ENCODE results near the gene CFAP46. TPM values are rescaled to one million over a fixed set of nuclear protein-coding genes. Genes with fewer than 3 reads are reported as not detected.

CFAP46 gene
- total RNA-seq, 1 experiment from 2014 or later = not detected

- H3K36me3 Mint-ChIP-seq (ENCODE audit: insufficient read depth, unreplicated experiment) = no peaks in the 10 kb centered on the region
- CTCF ChIA-PET = no interaction called here
- intact Hi-C loops (cut with micrococcal nuclease; ENCODE audit: unreplicated experiment) = no loop called here
- no peak overlapping the region for H3K4me3 Mint-ChIP-seq (ENCODE audit: low read depth, unreplicated experiment)
- no peak overlapping the region for H3K27ac Mint-ChIP-seq (ENCODE audit: unreplicated experiment)
- no peak for DNase-seq
- BruUV-seq (replicated peaks) = no TSS peak
- no peaks in the 10 kb centered on the region for H3K4me1 Mint-ChIP-seq (ENCODE audit: low read depth, unreplicated experiment)
- H3K27me3 Mint-ChIP-seq (ENCODE audit: unreplicated experiment) = peaks cover 47% of the 10 kb centered on the region
- H3K9me3 Mint-ChIP-seq (ENCODE audit: low read depth, unreplicated experiment) = no peaks in the 10 kb centered on the region
- no peak for TF ChIP-seq CTCF (IDR thresholded peaks at IDR 0.05; ENCODE audit: unreplicated experiment)
These were observed 13.1 kb upstream of the CFAP46 start for GRCh38 chr10:132955479-132955878.

- intact Hi-C loops (cut with micrococcal nuclease; ENCODE audit: unreplicated experiment) = no loop called here
- H3K4me3 Mint-ChIP-seq (ENCODE audit: low read depth, unreplicated experiment) = no peak overlapping the region
- CTCF ChIA-PET = no interaction called here
- DNase-seq = no peak
- H3K36me3 Mint-ChIP-seq (ENCODE audit: insufficient read depth, unreplicated experiment) = no peaks in the 10 kb centered on the region
- no TSS peak for BruUV-seq (replicated peaks)
- H3K9me3 Mint-ChIP-seq (ENCODE audit: low read depth, unreplicated experiment) = no peaks in the 10 kb centered on the region
- no peaks in the 10 kb centered on the region for H3K4me1 Mint-ChIP-seq (ENCODE audit: low read depth, unreplicated experiment)
- H3K27me3 Mint-ChIP-seq (ENCODE audit: unreplicated experiment) = peaks cover 66% of the 10 kb centered on the region
- no peak for TF ChIP-seq CTCF (IDR thresholded peaks at IDR 0.05; ENCODE audit: unreplicated experiment)
- no peak overlapping the region for H3K27ac Mint-ChIP-seq (ENCODE audit: unreplicated experiment)
These were observed 11.1 kb upstream of the CFAP46 start for GRCh38 chr10:132953428-132953827.

GRCh38 chr10:132951926-132952325 is 9.6 kb upstream of the CFAP46 start:
- H3K27ac Mint-ChIP-seq (ENCODE audit: unreplicated experiment) = no peak overlapping the region
- H3K27me3 Mint-ChIP-seq (ENCODE audit: unreplicated experiment) = peaks cover 78% of the 10 kb centered on the region
- H3K36me3 Mint-ChIP-seq (ENCODE audit: insufficient read depth, unreplicated experiment) = no peaks in the 10 kb centered on the region
- H3K9me3 Mint-ChIP-seq (ENCODE audit: low read depth, unreplicated experiment) = peaks cover 3% of the 10 kb centered on the region
- no TSS peak for BruUV-seq (replicated peaks)
- DNase-seq = no peak
- CTCF ChIA-PET = no interaction called here
- no peak overlapping the region for H3K4me3 Mint-ChIP-seq (ENCODE audit: low read depth, unreplicated experiment)
- TF ChIP-seq CTCF (IDR thresholded peaks at IDR 0.05; ENCODE audit: unreplicated experiment) = no peak
- no peaks in the 10 kb centered on the region for H3K4me1 Mint-ChIP-seq (ENCODE audit: low read depth, unreplicated experiment)
- intact Hi-C loops (cut with micrococcal nuclease; ENCODE audit: unreplicated experiment) = no loop called here

- CTCF ChIA-PET = no interaction called here
- Mint-ChIP-seq H3K4me3 (ENCODE audit: low read depth, unreplicated experiment) (no peak overlapping the region), H3K4me1 (ENCODE audit: low read depth, unreplicated experiment) (no peaks in the 10 kb centered on the region), H3K9me3 (ENCODE audit: low read depth, unreplicated experiment) (peaks cover 3% of the 10 kb centered on the region), H3K36me3 (ENCODE audit: insufficient read depth, unreplicated experiment) (no peaks in the 10 kb centered on the region), H3K27me3 (ENCODE audit: unreplicated experiment) (peaks cover 87% of the 10 kb centered on the region), H3K27ac (ENCODE audit: unreplicated experiment) (no peak overlapping the region)
- intact Hi-C loops (cut with micrococcal nuclease; ENCODE audit: unreplicated experiment) = no loop called here
- BruUV-seq (replicated peaks) = no TSS peak
- TF ChIP-seq CTCF (IDR thresholded peaks at IDR 0.05; ENCODE audit: unreplicated experiment) = no peak
- no peak for DNase-seq
These were observed 6.0 kb upstream of the CFAP46 start for GRCh38 chr10:132948351-132948750.

- no peak for DNase-seq
- BruUV-seq (replicated peaks) = no TSS peak
- no peak for TF ChIP-seq CTCF (IDR thresholded peaks at IDR 0.05; ENCODE audit: unreplicated experiment)
- no peaks in the 10 kb centered on the region for H3K4me1 Mint-ChIP-seq (ENCODE audit: low read depth, unreplicated experiment)
- H3K27ac Mint-ChIP-seq (ENCODE audit: unreplicated experiment) = no peak overlapping the region
- peaks cover 3% of the 10 kb centered on the region for H3K9me3 Mint-ChIP-seq (ENCODE audit: low read depth, unreplicated experiment)
- CTCF ChIA-PET = no interaction called here
- peaks cover 87% of the 10 kb centered on the region for H3K27me3 Mint-ChIP-seq (ENCODE audit: unreplicated experiment)
- intact Hi-C loops (cut with micrococcal nuclease; ENCODE audit: unreplicated experiment) = no loop called here
- no peak overlapping the region for H3K4me3 Mint-ChIP-seq (ENCODE audit: low read depth, unreplicated experiment)
- H3K36me3 Mint-ChIP-seq (ENCODE audit: insufficient read depth, unreplicated experiment) = no peaks in the 10 kb centered on the region
These were observed 5.5 kb upstream of the CFAP46 start for GRCh38 chr10:132947843-132948242.

All from Calu3 (cell line).